GM13977 (cell line): ENCODE measurements around the gene ANKDD1A.

Experiments
- DNase-seq: peaks from one replicate; pipeline ENCODE4 v3.0.0; 2012; ENCODE audit warnings: low spot score
- in situ Hi-C: fragments of 300-500 bp; cut with MboI; formaldehyde crosslinking; loops from one replicate; pipeline ENCODE4 v1.12.0; 2022; ENCODE audit warnings: low sequenced_read_pairs, low pct_unique_long_range_greater_than_20kb, mixed read lengths, inconsistent platforms; ENCODE audit not compliant: unreplicated experiment
- TF ChIP-seq, protein P1 (sequence below): IDR thresholded peaks from 2 replicates; pipeline ENCODE4 v1.5.1; 2012; ENCODE audit warnings: mild to moderate bottlenecking, control low read depth; ENCODE audit not compliant: insufficient read depth; ENCODE audit errors: extremely low read depth, missing control alignments

Gene ANKDD1A

DNA sequence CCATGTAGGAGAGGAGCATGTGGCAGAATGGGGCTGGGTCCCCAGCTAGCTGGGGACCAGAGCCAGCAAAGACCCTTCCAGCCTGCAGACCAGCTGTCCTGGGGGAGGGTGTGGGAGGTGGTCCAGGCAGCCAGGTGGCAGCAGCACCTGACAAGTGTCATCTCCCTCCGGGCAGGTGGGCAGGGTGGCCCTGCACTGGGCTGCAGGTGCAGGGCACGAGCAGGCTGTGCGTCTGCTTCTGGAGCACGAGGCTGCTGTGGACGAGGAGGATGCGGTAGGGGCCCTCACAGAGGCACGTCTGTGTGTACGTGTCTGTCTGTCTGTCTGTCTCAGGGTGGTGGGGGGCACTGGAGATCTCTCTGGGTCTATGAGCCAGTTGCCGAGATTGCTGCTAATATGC lies 5.5 kb downstream of the ANKDD1A start:
- TF ChIP-seq, protein P1, sequence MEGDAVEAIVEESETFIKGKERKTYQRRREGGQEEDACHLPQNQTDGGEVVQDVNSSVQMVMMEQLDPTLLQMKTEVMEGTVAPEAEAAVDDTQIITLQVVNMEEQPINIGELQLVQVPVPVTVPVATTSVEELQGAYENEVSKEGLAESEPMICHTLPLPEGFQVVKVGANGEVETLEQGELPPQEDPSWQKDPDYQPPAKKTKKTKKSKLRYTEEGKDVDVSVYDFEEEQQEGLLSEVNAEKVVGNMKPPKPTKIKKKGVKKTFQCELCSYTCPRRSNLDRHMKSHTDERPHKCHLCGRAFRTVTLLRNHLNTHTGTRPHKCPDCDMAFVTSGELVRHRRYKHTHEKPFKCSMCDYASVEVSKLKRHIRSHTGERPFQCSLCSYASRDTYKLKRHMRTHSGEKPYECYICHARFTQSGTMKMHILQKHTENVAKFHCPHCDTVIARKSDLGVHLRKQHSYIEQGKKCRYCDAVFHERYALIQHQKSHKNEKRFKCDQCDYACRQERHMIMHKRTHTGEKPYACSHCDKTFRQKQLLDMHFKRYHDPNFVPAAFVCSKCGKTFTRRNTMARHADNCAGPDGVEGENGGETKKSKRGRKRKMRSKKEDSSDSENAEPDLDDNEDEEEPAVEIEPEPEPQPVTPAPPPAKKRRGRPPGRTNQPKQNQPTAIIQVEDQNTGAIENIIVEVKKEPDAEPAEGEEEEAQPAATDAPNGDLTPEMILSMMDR, result no peak
- no peak for DNase-seq
- in situ Hi-C loops, result no loop called here

DNA sequence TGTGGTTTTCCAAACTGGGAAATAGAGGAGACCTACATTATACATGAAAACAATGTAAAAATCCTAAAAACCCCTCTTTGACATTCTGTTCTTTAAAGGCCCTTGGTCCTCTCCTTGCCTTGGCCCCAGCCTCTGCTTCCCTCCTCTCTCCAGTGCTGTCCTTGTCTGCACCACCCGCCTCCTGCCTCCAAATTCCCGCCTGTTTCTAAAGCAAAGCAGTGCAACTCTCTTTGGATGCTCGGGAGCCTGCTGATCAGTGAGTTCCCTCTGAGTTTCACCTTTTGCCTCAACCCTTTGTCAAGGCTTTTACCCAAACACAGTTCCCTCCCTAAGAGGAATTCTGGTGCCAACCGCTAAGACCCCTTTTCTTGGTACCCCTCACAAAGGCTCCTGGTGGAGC lies 8.0 kb downstream of the ANKDD1A start:
- TF ChIP-seq, protein P1, result no peak
- in situ Hi-C loops, result no loop called here
- no peak for DNase-seq

DNA sequence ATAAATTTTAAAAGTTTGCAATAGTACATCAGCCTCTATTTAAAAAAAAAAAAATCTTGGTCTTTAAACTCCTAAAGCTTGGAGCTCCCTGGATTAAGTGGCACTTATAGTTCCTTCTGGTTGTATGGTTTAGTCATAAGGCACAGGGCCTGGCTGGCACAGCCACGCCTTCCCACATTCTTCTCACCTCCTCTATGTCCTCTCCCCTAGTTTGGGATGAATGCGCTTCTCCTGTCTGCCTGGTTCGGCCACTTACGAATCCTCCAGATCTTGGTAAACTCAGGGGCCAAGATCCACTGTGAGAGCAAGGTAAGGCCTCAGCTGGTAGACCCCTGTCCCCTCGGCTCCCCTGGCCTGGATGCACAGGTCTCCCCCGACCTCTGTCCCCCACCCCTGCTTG lies 10.0 kb downstream of the ANKDD1A start:
- in situ Hi-C loops, result no loop called here
- DNase-seq, result no peak
- TF ChIP-seq, protein P1, result no peak

DNA sequence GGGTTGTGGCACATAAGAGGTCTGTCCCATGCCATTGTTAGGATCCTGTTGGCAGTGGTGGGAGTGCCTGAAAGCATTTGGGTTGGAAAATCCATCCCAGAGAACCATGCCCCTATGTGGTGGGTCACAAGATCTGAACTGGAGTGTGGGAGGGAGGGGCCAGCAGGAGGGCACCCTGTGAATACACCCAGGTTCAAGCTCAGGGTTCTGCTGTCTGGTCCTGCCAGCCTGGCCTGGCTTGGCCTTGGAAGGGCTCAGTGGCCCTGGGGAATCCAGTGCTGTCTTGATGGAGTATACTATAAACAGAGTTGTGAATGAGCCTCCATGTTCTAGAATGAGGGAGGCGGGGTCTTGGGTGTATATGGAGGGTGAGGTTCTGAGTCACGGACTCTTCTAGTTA lies 11.8 kb downstream of the ANKDD1A start:
- in situ Hi-C loops, result no loop called here
- TF ChIP-seq, protein P1, result no peak
- no peak for DNase-seq

DNA sequence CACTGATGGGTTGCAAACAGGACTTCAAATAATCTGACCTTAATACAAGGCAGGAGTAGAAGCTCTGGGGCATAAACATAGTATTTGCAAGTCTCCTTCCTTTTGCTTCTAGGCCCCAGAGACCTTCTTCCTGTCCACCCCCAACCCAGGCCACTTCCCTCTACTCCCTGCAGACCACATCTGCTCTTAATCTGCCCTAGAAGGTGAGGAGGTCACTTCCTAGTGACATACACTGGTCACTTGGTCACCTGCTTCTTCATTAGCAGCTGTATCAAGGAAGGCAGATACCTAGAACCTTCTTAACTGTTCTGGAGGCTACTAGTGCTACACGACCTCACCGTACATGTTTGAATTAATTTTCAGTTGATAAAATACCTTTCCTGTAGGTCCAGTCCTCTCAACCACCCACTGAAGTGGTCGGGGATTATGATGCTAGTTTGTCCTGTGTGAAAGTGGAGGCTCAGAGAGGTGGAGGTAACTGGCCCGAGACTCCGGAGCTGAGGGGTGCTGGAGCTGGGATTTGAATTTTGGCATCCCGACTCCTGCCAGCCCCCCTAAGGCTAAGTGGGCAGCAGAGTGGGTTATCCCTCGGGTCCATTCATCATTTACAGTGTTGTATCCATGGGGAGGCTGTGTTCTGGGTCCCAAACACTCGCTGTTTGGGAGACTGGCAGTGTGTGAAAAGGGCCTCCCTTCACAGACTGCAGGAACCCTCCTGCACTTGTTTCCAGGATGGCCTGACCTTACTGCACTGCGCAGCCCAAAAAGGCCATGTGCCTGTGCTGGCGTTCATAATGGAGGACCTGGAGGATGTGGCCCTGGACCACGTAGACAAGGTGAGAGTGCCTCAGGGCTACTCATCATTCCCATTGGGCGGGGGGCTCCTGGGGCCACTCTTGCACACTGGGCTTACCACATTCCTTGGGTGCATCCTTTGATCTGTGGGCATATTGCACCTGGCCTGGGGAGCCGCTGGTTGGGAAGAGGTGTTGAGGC lies 13.9 kb downstream of the ANKDD1A start:
- TF ChIP-seq, protein P1, result no peak
- DNase-seq, result no peak
- in situ Hi-C loops, result no loop called here

DNA sequence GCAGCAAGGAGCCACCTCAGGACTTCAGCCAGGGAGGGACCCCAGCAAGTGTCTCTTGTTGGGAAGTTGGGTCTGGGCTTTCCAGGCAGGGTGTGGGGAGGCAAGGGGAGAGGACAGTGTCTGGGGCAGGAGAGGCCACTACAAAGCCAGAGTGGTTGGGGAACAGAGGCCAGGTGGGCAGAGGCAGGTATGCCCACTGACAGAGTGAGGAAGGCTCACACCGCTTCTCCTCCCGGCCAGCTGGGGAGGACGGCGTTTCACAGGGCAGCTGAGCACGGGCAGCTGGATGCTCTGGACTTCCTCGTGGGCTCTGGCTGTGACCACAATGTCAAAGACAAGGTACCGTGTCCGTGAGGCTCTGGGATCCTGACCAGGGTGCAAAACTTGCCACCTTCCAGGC lies 15.0 kb downstream of the ANKDD1A start:
- no peak for DNase-seq
- in situ Hi-C loops, result no loop called here
- TF ChIP-seq, protein P1, result no peak
